NCI-H1092 (cell line): Measurements from ENCODE around the gene UQCRC1.
"Not testable (repeated sequence)": the region's sequence is repeated elsewhere in the genome, so short reads cannot be mapped to it uniquely, and the experiment has no call there.

ENCODE experiments used
- DNase-seq: peaks from one replicate; lab custom pipeline; 2025; lab: John Stamatoyannopoulos, UW

The UQCRC1 gene

DNA sequence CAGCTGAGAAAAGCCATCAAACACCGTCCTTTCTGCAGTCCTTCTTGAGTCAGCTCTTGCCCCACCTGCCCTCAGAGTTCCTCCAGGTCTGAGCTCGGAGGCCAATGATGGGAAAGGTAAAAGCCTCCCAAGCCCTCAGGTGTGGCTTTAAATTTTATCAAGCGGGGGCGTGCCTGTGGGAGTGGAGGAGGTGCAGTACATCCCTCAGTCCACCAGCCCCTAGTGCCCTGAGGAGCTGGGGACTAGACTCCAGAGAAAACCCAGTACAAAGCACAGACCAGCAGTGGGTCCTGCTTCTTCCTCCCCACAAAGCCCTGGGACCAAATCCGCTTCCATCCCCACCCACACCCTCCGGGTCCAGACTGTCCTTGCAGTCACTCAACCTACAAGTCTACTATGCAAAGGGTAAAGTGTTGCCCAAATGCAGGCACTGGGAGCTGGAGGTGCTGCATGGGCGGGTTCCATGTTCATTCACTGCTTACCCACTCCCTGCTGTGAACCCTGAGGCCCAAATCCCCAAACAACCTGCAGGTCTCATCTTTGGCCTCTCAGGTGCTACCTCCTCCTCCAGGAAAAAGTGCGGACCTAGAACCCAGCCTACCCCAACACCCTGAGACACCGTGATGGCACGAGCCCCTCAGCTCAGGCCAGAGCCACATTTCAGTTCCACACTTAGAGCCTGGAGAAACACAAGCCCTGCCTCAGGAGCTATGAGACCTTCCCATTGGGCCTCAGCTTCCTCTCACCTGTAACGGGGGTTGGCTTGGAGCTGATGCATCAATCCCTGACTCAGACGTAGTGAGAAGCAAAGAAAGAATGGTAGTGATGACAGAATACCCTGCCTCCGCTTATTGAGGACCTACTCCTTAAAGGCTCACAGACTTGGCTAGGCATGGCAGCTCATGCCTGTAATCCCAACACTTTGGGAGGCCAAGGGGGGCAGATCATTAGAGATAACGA lies 55.3 kb downstream of the UQCRC1 start:
- no peak for DNase-seq

DNA sequence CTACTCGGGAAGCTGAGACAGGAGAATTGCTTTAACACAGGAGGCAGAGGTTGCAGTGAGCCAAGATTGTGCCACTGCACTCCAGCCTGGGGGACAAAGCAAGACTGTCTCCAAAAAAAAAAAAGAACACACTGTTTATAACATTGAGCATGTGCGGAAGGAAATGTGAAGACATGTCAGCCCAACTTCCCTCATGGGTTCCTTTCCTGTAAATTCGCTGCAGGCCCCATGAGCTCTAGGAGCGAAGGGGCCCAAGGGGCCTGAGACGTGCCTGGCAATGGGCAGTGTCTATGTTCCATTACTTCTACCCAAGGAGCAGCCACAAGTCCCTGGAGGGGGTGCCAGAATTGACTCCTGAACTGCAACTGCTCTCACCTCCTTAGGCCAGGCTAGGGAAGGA lies 56.1 kb downstream of the UQCRC1 start:
- DNase-seq: no peak

DNA sequence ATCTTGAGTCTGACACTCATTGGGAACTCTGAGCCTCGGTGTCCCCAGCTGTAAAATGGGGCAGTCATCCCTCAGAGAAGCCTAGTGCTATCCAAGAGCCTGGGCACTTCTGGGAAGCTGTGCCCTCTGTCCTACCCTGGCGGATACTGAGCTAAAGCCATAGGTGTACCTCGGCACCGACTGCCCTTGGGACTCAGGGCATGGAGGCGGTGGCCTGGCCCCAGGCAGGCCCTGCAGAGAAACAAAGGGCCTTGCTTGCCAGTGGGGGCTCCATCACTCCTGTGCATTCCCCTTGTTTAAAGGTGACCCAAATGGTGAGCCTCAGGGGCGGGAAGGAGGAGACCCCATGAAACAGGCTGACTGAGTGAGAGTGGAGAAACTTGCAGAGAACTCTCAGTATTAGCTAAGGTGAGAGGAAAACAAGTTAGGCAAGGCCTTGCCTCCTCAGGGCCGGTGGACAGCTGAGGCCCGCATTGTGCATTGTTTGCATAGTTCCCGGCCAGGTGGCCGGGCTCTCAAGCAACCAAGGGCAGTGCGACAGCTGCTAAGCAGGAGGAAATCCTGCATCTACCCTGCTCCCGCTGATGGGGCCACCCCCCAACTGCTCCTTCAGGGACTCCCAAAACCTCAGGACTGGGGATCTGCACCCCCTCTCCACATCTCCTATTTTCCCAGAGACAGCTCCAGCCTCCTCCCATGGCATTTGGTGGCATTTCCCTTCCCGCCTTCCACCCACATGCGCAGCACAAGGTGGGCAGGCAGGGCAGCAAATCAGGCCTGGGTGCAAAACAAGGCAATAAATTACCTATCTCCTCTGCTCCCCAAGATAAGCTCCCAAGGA lies 57.1 kb downstream of the UQCRC1 start:
- DNase-seq: no peak

DNA sequence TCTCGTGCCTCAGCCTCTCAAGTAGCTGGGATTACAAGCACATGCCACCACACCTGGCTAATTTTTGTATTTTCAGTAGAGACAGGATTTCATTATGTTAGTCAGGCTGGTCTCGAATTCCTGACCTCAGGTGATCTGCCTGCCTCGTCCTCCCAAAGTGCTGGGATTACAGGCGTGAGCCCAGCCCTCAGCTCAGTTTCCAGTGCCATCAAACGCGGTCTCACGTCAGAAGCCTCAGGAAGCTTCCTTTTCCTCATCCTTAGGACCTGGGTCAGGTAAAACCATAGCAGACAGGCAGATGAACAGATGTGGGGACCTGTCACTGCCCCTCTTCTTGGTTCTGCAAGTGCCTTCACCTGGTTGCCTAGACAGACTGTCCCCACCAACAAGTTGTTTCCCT lies 57.8 kb downstream of the UQCRC1 start:
- not testable (repeated sequence) for DNase-seq
